IMR-90 (cell line): ENCODE results near the gene SLC22A2. TPM values are rescaled to one million over a fixed set of nuclear protein-coding genes. Genes with fewer than 3 reads are reported as not detected.

ENCODE experiments used
- ATAC-seq: fragments of 200-7000 bp; cut with Tn5 transposase; 2 replicates; pipeline ENCODE4 v1.9.1; 2020; ENCODE audit warnings: low read depth, mild to moderate bottlenecking, moderate library complexity
- BruUV-seq: library from RNA; stranded (reverse); fragments of 400-500 nt; replicated peaks from 2 replicates; lab custom pipeline; 2021; lab: Mats Ljungman, UMichigan
- CTCF ChIA-PET: fragments of 300-600 bp; formaldehyde crosslinking; extraction: SDS; loops from one replicate; lab custom pipeline; 2021; ENCODE audit warnings: antibody characterized with exemption; lab: Yijun Ruan, JAX
- POLR2A ChIA-PET: fragments of 300-600 bp; sonication (Branson Sonifier 250); formaldehyde crosslinking; loops from one replicate; lab custom pipeline; 2022; ENCODE audit warnings: antibody characterized with exemption; ENCODE audit not compliant: unreplicated experiment; lab: Charles Lee
- DNase-seq: peaks from one replicate; pipeline ENCODE4 v3.0.0; 2013
- H2AFZ ChIP-seq: replicated peaks from 2 replicates; pipeline ENCODE3; 2013; ENCODE audit warnings: low read length, mild to moderate bottlenecking; ENCODE audit not compliant: poor library complexity
- H2AK5ac ChIP-seq: 2 replicates; pipeline ENCODE4 v1.6.1; 2013; ENCODE audit warnings: low read depth, low read length, inconsistent platforms
- H2AK9ac ChIP-seq: replicated peaks from 2 replicates; pipeline ENCODE3; 2013; ENCODE audit warnings: mild to moderate bottlenecking, low read depth, low read length, moderate library complexity; ENCODE audit not compliant: poor library complexity
- H2BK120ac ChIP-seq: 2 replicates; pipeline ENCODE4 v1.6.1; 2013; ENCODE audit warnings: low read depth, low read length, inconsistent platforms
- H2BK15ac ChIP-seq: 3 replicates; pipeline ENCODE4 v1.6.1; 2013; ENCODE audit warnings: low read depth, low read length, inconsistent platforms
- H2BK20ac ChIP-seq: 2 replicates; pipeline ENCODE4 v1.6.1; 2013; ENCODE audit warnings: low read depth, mild to moderate bottlenecking, inconsistent platforms, low read length, moderate library complexity
- H2BK5ac ChIP-seq: 2 replicates; pipeline ENCODE4 v1.6.1; 2013; ENCODE audit warnings: mild to moderate bottlenecking, low read depth, low read length, inconsistent platforms; ENCODE audit not compliant: poor library complexity, severe bottlenecking
- H3K14ac ChIP-seq: replicated peaks from 2 replicates; pipeline ENCODE4 v1.6.1; 2013; ENCODE audit warnings: low read depth, low read length, inconsistent platforms
- H3K18ac ChIP-seq: 2 replicates; pipeline ENCODE4 v1.6.1; 2013; ENCODE audit warnings: low read depth, low read length, control low read depth
- H3K23ac ChIP-seq: 2 replicates; pipeline ENCODE4 v1.6.1; 2013; ENCODE audit warnings: low read depth, low read length, inconsistent platforms
- H3K27ac ChIP-seq: 2 replicates; pipeline ENCODE4 v1.5.1; 2013; ENCODE audit warnings: mild to moderate bottlenecking, control low read depth, low read length; ENCODE audit not compliant: insufficient read depth
- H3K27me3 ChIP-seq: 2 replicates; pipeline ENCODE4 v1.6.1; 2013; ENCODE audit warnings: low read length; ENCODE audit not compliant: control insufficient read depth, insufficient read depth
- H3K36me3 ChIP-seq: 2 replicates; pipeline ENCODE4 v1.6.1; 2013; ENCODE audit warnings: low read length, mixed read lengths; ENCODE audit not compliant: control insufficient read depth, insufficient read depth
- H3K4ac ChIP-seq: 2 replicates; pipeline ENCODE4 v1.6.1; 2013; ENCODE audit warnings: low read depth, low read length, inconsistent platforms
- H3K4me1 ChIP-seq: 2 replicates; pipeline ENCODE4 v1.6.1; 2013; ENCODE audit warnings: low read length, mixed read lengths; ENCODE audit not compliant: control insufficient read depth, insufficient read depth
- H3K4me2 ChIP-seq: 2 replicates; pipeline ENCODE4 v1.6.1; 2013; ENCODE audit warnings: low read depth, mild to moderate bottlenecking, control low read depth, low read length, moderate library complexity
- H3K4me3 ChIP-seq: 2 replicates; pipeline ENCODE4 v1.5.1; 2013; ENCODE audit warnings: low read depth, mild to moderate bottlenecking, control low read depth, low read length, moderate library complexity; ENCODE audit not compliant: insufficient read depth
- H3K56ac ChIP-seq: 2 replicates; pipeline ENCODE4 v1.6.1; 2013; ENCODE audit warnings: low read length, inconsistent platforms; ENCODE audit not compliant: insufficient read depth; ENCODE audit errors: extremely low read depth
- H3K79me1 ChIP-seq, 2 experiments: 2 replicates each; pipeline ENCODE4 v1.6.1; 2013; ENCODE audit warnings: low read length in 2 of 2, inconsistent platforms in 1 of 2, low read depth in 1 of 2
- H3K9ac ChIP-seq: 2 replicates; pipeline ENCODE4 v1.6.1; 2013; ENCODE audit warnings: low read depth, low read length, control low read depth
- H3K9me1 ChIP-seq: 2 replicates; pipeline ENCODE4 v1.6.1; 2013; ENCODE audit warnings: low read length, inconsistent platforms; ENCODE audit not compliant: insufficient read depth
- H3K9me3 ChIP-seq: 2 replicates; pipeline ENCODE4 v1.6.1; 2013; ENCODE audit warnings: low read length; ENCODE audit not compliant: control insufficient read depth, insufficient read depth
- H4K20me1 ChIP-seq: 2 replicates; pipeline ENCODE4 v1.6.1; 2013; ENCODE audit warnings: low read length, inconsistent platforms; ENCODE audit not compliant: insufficient read depth
- H4K5ac ChIP-seq: 2 replicates; pipeline ENCODE4 v1.6.1; 2013; ENCODE audit warnings: mild to moderate bottlenecking, low read depth, low read length, control low read depth
- H4K8ac ChIP-seq, 2 experiments: 2 replicates each; pipeline ENCODE4 v1.6.1; 2013; ENCODE audit warnings: low read depth in 2 of 2, low read length in 2 of 2, control low read depth in 1 of 2, inconsistent platforms in 1 of 2
- H4K91ac ChIP-seq: 2 replicates; pipeline ENCODE4 v1.6.1; 2013; ENCODE audit warnings: low read depth, low read length, inconsistent platforms; ENCODE audit not compliant: insufficient read depth
- BHLHE40 ChIP-seq: fragments of 150-350 bp; IDR thresholded peaks from 2 replicates; pipeline ENCODE4 v1.6.1; 2016; ENCODE audit warnings: mild to moderate bottlenecking, low read depth, low read length
- CEBPB ChIP-seq: IDR thresholded peaks from 2 replicates; pipeline ENCODE4 v1.6.1; 2012; ENCODE audit warnings: low read depth, low read length, improper control_type of control experiment
- CHD1 ChIP-seq: IDR thresholded peaks from 2 replicates; pipeline ENCODE4 v1.6.1; 2012; ENCODE audit warnings: low read depth, low read length, improper control_type of control experiment
- ELK1 ChIP-seq: fragments of 150-350 bp; IDR thresholded peaks from 2 replicates; pipeline ENCODE4 v1.6.1; 2016; ENCODE audit warnings: low read depth, mild to moderate bottlenecking, low read length, moderate library complexity, borderline replicate concordance
- FOS ChIP-seq: fragments of 150-350 bp; IDR thresholded peaks from 2 replicates; pipeline ENCODE4 v1.6.1; 2016; ENCODE audit warnings: low read depth, low read length
- MAFK ChIP-seq: IDR thresholded peaks from 2 replicates; pipeline ENCODE4 v1.6.1; 2012; ENCODE audit warnings: low read depth, low read length, improper control_type of control experiment
- MAZ ChIP-seq: IDR thresholded peaks from 2 replicates; pipeline ENCODE4 v1.6.1; 2012; ENCODE audit warnings: low read depth, mild to moderate bottlenecking, low read length, improper control_type of control experiment, moderate library complexity, borderline replicate concordance
- MXI1 ChIP-seq: IDR thresholded peaks from 2 replicates; pipeline ENCODE4 v1.6.1; 2012; ENCODE audit warnings: low read depth, mild to moderate bottlenecking, low read length, moderate library complexity, borderline replicate concordance
- NFE2L2 ChIP-seq: fragments of 150-350 bp; IDR thresholded peaks from 2 replicates; pipeline ENCODE4 v1.6.1; 2016; ENCODE audit warnings: low read depth, mild to moderate bottlenecking, low read length
- POLR2A ChIP-seq: IDR thresholded peaks from 2 replicates; pipeline ENCODE4 v1.6.1; 2012; ENCODE audit warnings: mild to moderate bottlenecking, low read depth, low read length
- RAD21 ChIP-seq: IDR thresholded peaks from 2 replicates; pipeline ENCODE4 v1.6.1; 2012; ENCODE audit warnings: low read length, improper control_type of control experiment
- RCOR1 ChIP-seq: IDR thresholded peaks from 2 replicates; pipeline ENCODE4 v1.6.1; 2012; ENCODE audit warnings: mild to moderate bottlenecking, low read length, improper control_type of control experiment; ENCODE audit not compliant: insufficient replicate concordance
- RFX5 ChIP-seq: IDR thresholded peaks from 2 replicates; pipeline ENCODE4 v1.8.0; 2012; ENCODE audit warnings: low read depth, mild to moderate bottlenecking, low read length, moderate library complexity
- SMC3 ChIP-seq: fragments of 150-350 bp; IDR thresholded peaks from 2 replicates; pipeline ENCODE4 v1.6.1; 2016; ENCODE audit warnings: low read depth, mild to moderate bottlenecking, antibody characterized with exemption, low read length, moderate library complexity
- WGBS, 2 experiments: methylation state at CpG; one replicate each; pipeline versions ENCODE4 v1.1.5 to v1.1.7; 2013; ENCODE audit warnings: missing lambda C conversion rate in 2 of 2; ENCODE audit not compliant: insufficient read length in 1 of 2; ENCODE audit errors: extremely low coverage in 2 of 2; 5-methylcytosine and 5-hydroxymethylcytosine counted together
- dilution Hi-C: fragments of 300-500 bp; cut with HindIII; formaldehyde crosslinking; loops from one replicate; pipeline ENCODE4 v1.14.3; 2018; ENCODE audit warnings: low sequenced_read_pairs; ENCODE audit not compliant: unreplicated experiment
- in situ Hi-C: fragments of 300-500 bp; cut with MboI; formaldehyde crosslinking; loops from 3 replicates; pipeline ENCODE4 v1.14.3; 2019; ENCODE audit warnings: low sequenced_read_pairs, inconsistent platforms, mixed read lengths
- intact Hi-C: fragments of 100-400 bp; cut with micrococcal nuclease; formaldehyde crosslinking; loops from 2 replicates; pipeline ENCODE4 v1.10.0; 2022
- polyA plus RNA-seq, 3 experiments: library from polyadenylated mRNA; depleted of rRNA; stranded (reverse); fragments of >200 nt; gene quantifications; 2 replicates each; pipeline ENCODE4 v1.2.3, GENCODE V29; 2012; ENCODE audit warnings: low replicate concordance in 1 of 3
- total RNA-seq: library from RNA; depleted of rRNA; stranded (reverse); fragments of >200 nt; gene quantifications from 2 replicates; pipeline ENCODE4 v1.2.3, GENCODE V29; 2012
- TF ChIP-seq, protein P1 (sequence below): conservative IDR thresholded peaks from 2 replicates; pipeline ENCODE4 v1.5.1; 2012; ENCODE audit warnings: mild to moderate bottlenecking, low read depth, low read length, improper control_type of control experiment
- TF ChIP-seq, protein P2 (sequence below): fragments of 150-350 bp; IDR thresholded peaks from 2 replicates; pipeline ENCODE4 v1.6.1; 2017; ENCODE audit warnings: mild to moderate bottlenecking, antibody characterized with exemption, low read length, low read depth

The SLC22A2 gene
- total and polyA plus RNA-seq, 2 of the 4 experiments (the other 2 are of a cell fraction) = not detected

DNA sequence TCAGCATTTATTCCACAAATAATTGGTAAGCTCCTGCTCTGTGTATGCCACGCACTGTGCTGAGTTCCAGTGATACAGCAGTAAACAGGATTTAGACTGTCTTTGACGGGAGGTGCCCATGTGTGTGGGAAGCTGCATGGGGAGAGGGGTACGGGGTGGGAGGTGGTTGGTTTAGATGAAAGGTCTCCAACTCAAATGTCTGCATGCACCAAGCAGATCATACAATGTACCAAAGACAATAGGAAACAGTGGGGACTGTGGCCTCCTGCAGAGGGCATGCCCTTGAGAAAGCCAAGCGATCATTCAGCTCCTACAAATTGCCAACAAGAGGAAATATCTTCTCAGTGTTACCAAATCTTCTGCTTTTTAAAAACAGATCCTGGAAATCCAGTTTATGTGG is 36.1 kb downstream of the SLC22A2 start:
- H2AK9ac ChIP-seq = no peak overlapping the region
- ChIA-PET POLR2A (no interaction called here), CTCF (no interaction called here)
- H3K23ac ChIP-seq = no peak overlapping the region
- H2BK120ac ChIP-seq = no peak overlapping the region
- no peak for DNase-seq
- WGBS, 2 experiments = no CpG with 5 or more reads among the region's 4 CpGs
- H4K8ac ChIP-seq = no peak overlapping the region
- H3K4me3 ChIP-seq = no peak overlapping the region
- dilution Hi-C loops = no loop called here
- H3K4me1 ChIP-seq = no peaks in the 10 kb centered on the region
- H2BK5ac ChIP-seq = no peak overlapping the region
- H2BK15ac ChIP-seq = no peak overlapping the region
- intact Hi-C loops = no loop called here
- no peak overlapping the region for H2AK5ac ChIP-seq
- no peaks in the 10 kb centered on the region for H3K36me3 ChIP-seq
- no peak overlapping the region for H3K14ac ChIP-seq
- no peak overlapping the region for H3K18ac ChIP-seq
- no peak overlapping the region for H3K4me2 ChIP-seq
- no peak overlapping the region for H3K56ac ChIP-seq
- in situ Hi-C loops = no loop called here
- BruUV-seq = no TSS peak
- H3K4ac ChIP-seq = no peak overlapping the region
- no peaks in the 10 kb centered on the region for H3K79me1 ChIP-seq
- no peak overlapping the region for H3K9ac ChIP-seq
- no peak overlapping the region for H3K27ac ChIP-seq
- no peak overlapping the region for H4K91ac ChIP-seq
- no peaks in the 10 kb centered on the region for H3K9me1 ChIP-seq
- H4K5ac ChIP-seq = no peak overlapping the region
- H3K27me3 ChIP-seq = no peaks in the 10 kb centered on the region
- no peak for ATAC-seq
- no peak overlapping the region for H2AFZ ChIP-seq
- no peak for TF ChIP-seq SMC3
- TF ChIP-seq NFE2L2 = no peak
- TF ChIP-seq, protein P1, sequence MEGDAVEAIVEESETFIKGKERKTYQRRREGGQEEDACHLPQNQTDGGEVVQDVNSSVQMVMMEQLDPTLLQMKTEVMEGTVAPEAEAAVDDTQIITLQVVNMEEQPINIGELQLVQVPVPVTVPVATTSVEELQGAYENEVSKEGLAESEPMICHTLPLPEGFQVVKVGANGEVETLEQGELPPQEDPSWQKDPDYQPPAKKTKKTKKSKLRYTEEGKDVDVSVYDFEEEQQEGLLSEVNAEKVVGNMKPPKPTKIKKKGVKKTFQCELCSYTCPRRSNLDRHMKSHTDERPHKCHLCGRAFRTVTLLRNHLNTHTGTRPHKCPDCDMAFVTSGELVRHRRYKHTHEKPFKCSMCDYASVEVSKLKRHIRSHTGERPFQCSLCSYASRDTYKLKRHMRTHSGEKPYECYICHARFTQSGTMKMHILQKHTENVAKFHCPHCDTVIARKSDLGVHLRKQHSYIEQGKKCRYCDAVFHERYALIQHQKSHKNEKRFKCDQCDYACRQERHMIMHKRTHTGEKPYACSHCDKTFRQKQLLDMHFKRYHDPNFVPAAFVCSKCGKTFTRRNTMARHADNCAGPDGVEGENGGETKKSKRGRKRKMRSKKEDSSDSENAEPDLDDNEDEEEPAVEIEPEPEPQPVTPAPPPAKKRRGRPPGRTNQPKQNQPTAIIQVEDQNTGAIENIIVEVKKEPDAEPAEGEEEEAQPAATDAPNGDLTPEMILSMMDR = no peak
- no peak for TF ChIP-seq BHLHE40
- TF ChIP-seq FOS = no peak
- no peak for TF ChIP-seq POLR2A
- no peak for TF ChIP-seq RAD21
- TF ChIP-seq CEBPB = no peak
- no peak for TF ChIP-seq MAZ
- TF ChIP-seq, protein P2, sequence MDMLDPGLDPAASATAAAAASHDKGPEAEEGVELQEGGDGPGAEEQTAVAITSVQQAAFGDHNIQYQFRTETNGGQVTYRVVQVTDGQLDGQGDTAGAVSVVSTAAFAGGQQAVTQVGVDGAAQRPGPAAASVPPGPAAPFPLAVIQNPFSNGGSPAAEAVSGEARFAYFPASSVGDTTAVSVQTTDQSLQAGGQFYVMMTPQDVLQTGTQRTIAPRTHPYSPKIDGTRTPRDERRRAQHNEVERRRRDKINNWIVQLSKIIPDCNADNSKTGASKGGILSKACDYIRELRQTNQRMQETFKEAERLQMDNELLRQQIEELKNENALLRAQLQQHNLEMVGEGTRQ = no peak
- no peak for TF ChIP-seq ELK1
- TF ChIP-seq RFX5 = no peak
- no peak for TF ChIP-seq RCOR1
- TF ChIP-seq MXI1 = no peak
- no peak for TF ChIP-seq CHD1
- no peak for TF ChIP-seq MAFK
- no peak overlapping the region for H2BK20ac ChIP-seq
- no peaks in the 10 kb centered on the region for H4K20me1 ChIP-seq
- peaks cover 7% of the 10 kb centered on the region for H3K9me3 ChIP-seq
